AG04449 (cell line): ENCODE measurements around the gene ZNF296.
A peak's percentile ranks its signal among the peaks of the same experiment; 100 is the strongest.

Experiments used
- CTCF ChIA-PET: fragments of 350-600 bp; formaldehyde crosslinking; extraction: SDS; loops from one replicate; lab custom pipeline; 2021; ENCODE audit warnings: antibody characterized with exemption; lab: Yijun Ruan, JAX
- POLR2A ChIA-PET: fragments of 400-600, 350-600 bp; formaldehyde crosslinking; extraction: SDS; loops from one replicate; lab custom pipeline; 2020; ENCODE audit warnings: antibody characterized with exemption, inconsistent platforms; lab: Yijun Ruan, JAX
- DNase-seq: peaks from one replicate; pipeline ENCODE4 v3.0.0-alpha.2; 2010; ENCODE audit warnings: low read depth, low spot score
- H3K4me3 ChIP-seq: 2 replicates; pipeline ENCODE4 v1.5.1; 2011; ENCODE audit warnings: low read depth, mild to moderate bottlenecking, control low read depth, low read length
- TF ChIP-seq, protein P1 (sequence below): IDR thresholded peaks from one replicate; pipeline ENCODE4 v1.5.1; 2011; ENCODE audit warnings: mild to moderate bottlenecking, moderate library complexity, low read length, control low read depth, inconsistent platforms; ENCODE audit not compliant: insufficient read depth; ENCODE audit errors: missing control alignments

The ZNF296 gene

DNA sequence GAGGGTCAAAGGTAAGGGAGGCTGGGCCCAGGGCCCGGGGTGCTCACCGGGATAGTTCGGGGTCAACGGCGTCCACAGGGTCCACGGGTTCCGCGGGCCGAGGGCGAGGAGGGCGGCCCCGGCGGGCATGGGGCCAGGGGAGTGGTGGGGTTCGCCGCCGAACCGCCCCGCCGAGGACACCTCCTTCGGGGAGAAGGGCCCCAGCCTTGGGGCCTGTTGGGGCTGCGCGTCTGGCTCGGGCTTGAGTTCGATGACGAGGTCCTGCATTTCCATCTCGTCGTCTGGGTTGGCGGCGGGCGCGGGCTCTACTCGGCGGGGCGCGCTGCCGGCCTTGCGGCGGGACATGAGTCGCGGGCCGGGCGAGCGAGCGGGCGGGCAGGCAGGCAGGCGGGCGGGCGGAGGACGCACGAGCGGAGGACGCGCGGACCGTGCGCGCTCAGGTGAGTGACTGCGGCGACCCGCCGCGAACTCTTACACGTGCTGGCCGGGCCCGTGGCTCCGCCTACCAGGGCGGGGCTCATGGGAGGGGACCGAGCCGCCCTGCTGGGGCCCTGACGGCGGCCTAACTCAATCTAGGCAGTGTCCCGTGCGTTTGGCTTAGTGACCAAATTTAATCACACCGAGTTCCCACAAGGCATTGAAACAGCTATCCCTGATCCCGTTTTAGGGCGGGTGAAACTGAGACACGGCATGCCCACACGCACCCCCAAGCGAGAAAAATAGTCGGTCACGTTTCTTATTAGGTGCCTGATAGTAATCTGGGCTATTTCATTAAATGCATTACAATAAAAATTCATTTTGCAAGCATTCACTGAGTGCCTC is at the start of gene ZNF296:
TSS of gene ZNF296 (minus strand) at position 450 of the 822 bp plus-strand sequence. CDS start at position 345, 105 bp downstream.
- H3K4me3 ChIP-seq = peak within 1 kb of the TSS; percentile 49
- TF ChIP-seq, protein P1, sequence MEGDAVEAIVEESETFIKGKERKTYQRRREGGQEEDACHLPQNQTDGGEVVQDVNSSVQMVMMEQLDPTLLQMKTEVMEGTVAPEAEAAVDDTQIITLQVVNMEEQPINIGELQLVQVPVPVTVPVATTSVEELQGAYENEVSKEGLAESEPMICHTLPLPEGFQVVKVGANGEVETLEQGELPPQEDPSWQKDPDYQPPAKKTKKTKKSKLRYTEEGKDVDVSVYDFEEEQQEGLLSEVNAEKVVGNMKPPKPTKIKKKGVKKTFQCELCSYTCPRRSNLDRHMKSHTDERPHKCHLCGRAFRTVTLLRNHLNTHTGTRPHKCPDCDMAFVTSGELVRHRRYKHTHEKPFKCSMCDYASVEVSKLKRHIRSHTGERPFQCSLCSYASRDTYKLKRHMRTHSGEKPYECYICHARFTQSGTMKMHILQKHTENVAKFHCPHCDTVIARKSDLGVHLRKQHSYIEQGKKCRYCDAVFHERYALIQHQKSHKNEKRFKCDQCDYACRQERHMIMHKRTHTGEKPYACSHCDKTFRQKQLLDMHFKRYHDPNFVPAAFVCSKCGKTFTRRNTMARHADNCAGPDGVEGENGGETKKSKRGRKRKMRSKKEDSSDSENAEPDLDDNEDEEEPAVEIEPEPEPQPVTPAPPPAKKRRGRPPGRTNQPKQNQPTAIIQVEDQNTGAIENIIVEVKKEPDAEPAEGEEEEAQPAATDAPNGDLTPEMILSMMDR = no peak
- ChIA-PET POLR2A (no interaction called here), CTCF (interaction anchor here (1.3 to 1.6 kb wide), 2 partner anchors 14 to 16 kb away, joined by 3 read pairs; partner anchors contain the start of gene PPP1R37)
- DNase-seq = no peak

DNA sequence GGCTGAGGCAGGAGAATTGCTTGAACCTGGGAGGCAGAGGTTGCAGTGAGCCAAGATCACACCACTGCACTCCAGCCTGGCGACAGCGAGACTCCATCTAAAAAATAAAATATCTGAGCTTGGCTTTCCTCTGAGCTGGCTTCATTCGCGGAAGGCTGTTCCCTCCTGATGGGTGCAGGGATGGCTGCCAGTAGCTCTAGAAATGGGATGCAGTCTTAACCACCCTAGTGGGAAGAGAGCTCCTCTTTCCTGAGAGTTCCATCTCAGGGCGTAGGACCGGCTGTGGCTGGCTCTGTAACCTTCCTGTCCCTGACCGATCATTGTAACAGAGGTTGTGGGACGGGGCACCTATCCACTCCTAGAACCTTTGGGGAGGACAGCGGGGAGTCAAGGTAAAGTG is 49.1 kb upstream of the ZNF296 start:
- CTCF ChIA-PET = interaction anchor here (0.7 to 5.3 kb wide), 25 partner anchors 8 to 220 kb away, joined by 3 to 50 read pairs (median 6); partner anchors contain the start of genes APOE, BLOC1S3 and PPP1R37

DNA sequence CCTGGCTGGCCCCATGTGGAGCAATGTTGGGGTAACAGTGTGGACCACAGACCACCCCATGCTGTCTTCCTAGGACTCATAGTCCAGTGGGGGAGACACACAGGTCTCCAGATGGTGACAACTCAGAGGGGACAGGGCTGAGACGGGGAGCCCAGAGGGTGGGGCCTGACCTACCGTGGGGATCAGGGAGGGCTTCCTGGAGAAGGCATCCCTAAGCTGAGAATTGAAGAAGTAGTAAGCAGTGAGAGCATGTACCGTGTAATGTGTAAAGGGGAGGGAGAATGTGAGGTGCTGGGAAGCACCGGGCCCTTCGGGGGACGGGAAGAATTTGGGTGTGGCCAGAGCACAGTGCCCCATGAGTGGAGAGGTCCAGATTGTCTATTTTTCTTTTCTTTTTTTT is 47.7 kb upstream of the ZNF296 start:
- POLR2A ChIA-PET = no interaction called here
- CTCF ChIA-PET = interaction anchor here (1.4 to 5.3 kb wide), 9 partner anchors 9 to 33 kb away, joined by 3 to 50 read pairs (median 28); partner anchors contain the start of gene PPP1R37
- DNase-seq = no peak
- TF ChIP-seq, protein P1 = no peak
- H3K4me3 ChIP-seq = no peak overlapping the region

More for the DNA sequence above, 49.1 kb upstream of the ZNF296 start:
- POLR2A ChIA-PET = no interaction called here
- TF ChIP-seq, protein P1 = no peak
- no peak overlapping the region for H3K4me3 ChIP-seq
- no peak for DNase-seq

DNA sequence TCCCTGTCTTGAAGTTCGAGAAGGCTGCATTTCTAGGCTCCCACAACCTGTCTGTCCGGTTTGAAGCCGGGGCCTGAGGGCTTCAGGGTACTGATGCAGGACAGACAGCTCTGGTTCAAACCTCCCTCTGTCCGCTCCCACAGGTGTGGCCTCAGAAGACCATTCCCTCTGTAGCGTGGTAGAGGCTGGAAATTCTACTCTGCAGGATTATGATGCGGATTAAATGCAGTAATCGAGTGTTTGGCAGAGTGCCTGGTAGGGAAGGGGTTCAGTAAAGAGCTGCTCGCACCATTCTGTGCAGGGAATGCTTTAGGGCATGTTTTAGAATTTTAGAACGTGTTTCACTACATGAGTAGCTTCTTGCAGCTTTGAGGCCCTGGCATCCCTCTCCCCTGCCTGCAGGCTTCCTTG is 47.2 kb upstream of the ZNF296 start:
- TF ChIP-seq, protein P1 = no peak
- no peak for DNase-seq
- ChIA-PET POLR2A (no interaction called here), CTCF (interaction anchor here (1.4 to 5.3 kb wide), 6 partner anchors 9 to 32 kb away, joined by 3 to 50 read pairs (median 29); partner anchors contain the start of gene PPP1R37)
- H3K4me3 ChIP-seq = no peak overlapping the region

DNA sequence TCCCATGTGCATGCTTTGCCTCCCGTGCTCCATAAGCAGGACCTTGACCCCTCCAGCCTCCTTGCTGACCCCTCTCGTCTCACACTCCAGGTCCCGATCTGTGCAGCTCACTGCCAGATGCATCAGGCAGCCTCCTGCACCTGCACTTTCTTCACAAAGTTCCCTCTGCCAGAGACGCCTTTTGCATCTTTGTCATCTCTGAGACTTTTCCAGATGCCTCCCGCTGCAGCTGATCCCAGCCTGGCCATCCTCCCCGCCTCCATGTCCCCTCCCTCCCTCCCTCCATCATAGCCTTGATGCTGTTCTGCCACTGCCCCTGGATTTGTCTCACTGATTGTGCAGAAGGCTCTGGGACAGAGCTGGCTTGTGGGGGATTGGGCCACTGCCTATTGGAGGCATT is 46.6 kb upstream of the ZNF296 start:
- CTCF ChIA-PET = interaction anchor here (3.9 to 5.3 kb wide), 4 partner anchors 13 to 32 kb away, joined by 13 to 50 read pairs (median 33); partner anchors contain the start of gene PPP1R37
- no peak for DNase-seq
- TF ChIP-seq, protein P1 = no peak
- no peak overlapping the region for H3K4me3 ChIP-seq
- POLR2A ChIA-PET = no interaction called here

DNA sequence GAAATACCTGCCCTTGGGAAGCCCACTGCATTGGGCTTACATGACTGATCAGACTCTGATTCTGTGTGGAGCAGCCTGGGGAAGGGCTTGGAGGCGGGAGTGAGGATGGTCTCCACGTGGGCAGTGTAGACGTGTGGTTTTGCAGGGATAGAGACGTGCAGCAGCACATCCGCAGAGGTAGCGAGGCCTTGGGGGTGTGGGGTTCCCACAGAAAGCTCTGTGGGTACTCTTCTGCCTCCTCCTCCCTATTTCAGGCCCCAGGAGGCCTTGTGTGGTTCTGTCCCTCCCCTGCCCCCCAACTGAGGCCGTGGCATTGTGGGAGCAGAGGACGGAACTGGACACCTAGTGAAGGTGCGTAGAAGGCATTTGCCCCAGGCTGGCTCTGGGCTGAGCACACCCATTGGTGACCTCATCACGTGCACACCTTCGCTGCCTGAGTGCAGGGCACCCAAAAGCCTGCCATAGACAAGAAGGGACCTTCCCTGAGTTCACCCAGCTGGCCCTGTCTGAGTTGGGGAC is 45.6 kb upstream of the ZNF296 start:
- H3K4me3 ChIP-seq = no peak overlapping the region
- POLR2A ChIA-PET = no interaction called here
- DNase-seq = no peak
- TF ChIP-seq, protein P1 = no peak
- CTCF ChIA-PET = interaction anchor here (1.2 kb wide), 1 partner anchor 9 kb away, joined by 3 read pairs; no protein-coding TSS in a partner anchor
